Daoy (cell line): ENCODE measurements around the gene PPP1R3G. TPM values are rescaled to one million over a fixed set of nuclear protein-coding genes. Genes with fewer than 3 reads are reported as not detected.

ENCODE experiments used
- total RNA-seq: library from RNA; depleted of rRNA; stranded (reverse); fragments of >200 nt; shearing (Covaris generic); gene quantifications from 2 replicates; pipeline ENCODE4 v1.2.3, GENCODE V29; 2014; rRNA removed

Gene PPP1R3G
- total RNA-seq, 1 experiment from 2014 or later: 0.23 TPM

Other genes starting within 250 kb of the PPP1R3G start
- 81.5 and 89.5 TPM in 2 replicates for gene RPP40, start 81.3 kb upstream of the PPP1R3G start, total RNA-seq
- gene LYRM4, start 175.6 kb downstream of the PPP1R3G start, total RNA-seq: 22.8 and 24.6 TPM in 2 replicates
- 24.0 and 24.7 TPM in 2 replicates for gene FARS2, start 176.2 kb downstream of the PPP1R3G start, total RNA-seq